OCI-LY1 (cell line): ENCODE results near the gene RNF207.

Experiments used
- H2AFZ ChIP-seq: fragments of 200-600 bp; sonication (generic), shearing (Covaris generic); 2 replicates; pipeline ENCODE4 v1.6.0; 2014; ENCODE audit warnings: antibody characterized with exemption, mild to moderate bottlenecking, low read length
- H3F3A ChIP-seq: fragments of 200-600 bp; sonication (generic), shearing (Covaris generic); 2 replicates; pipeline ENCODE4 v1.6.0; 2014; ENCODE audit warnings: mild to moderate bottlenecking, antibody characterized with exemption, low read length, moderate library complexity; ENCODE audit not compliant: insufficient read depth
- H3K27ac ChIP-seq: fragments of 200-600 bp; sonication (generic); 2 replicates; pipeline ENCODE4 v1.5.1; 2014; ENCODE audit warnings: low read length, mixed run types, mild to moderate bottlenecking, low read depth; ENCODE audit not compliant: poor library complexity, severe bottlenecking
- H3K27me3 ChIP-seq: fragments of 200-600 bp; sonication (generic); 2 replicates; pipeline ENCODE4 v1.6.0; 2014; ENCODE audit warnings: antibody characterized with exemption, mild to moderate bottlenecking, low read length, moderate library complexity; ENCODE audit not compliant: insufficient read depth
- H3K36me3 ChIP-seq: fragments of 200-600 bp; sonication (generic); 2 replicates; pipeline ENCODE4 v1.6.1; 2014; ENCODE audit warnings: mild to moderate bottlenecking, antibody characterized with exemption, low read length, moderate library complexity, mixed read lengths; ENCODE audit not compliant: insufficient read depth
- H3K4me1 ChIP-seq: fragments of 200-600 bp; sonication (generic); 2 replicates; pipeline ENCODE4 v1.5.1; 2014; ENCODE audit warnings: mild to moderate bottlenecking, low read length, moderate library complexity; ENCODE audit not compliant: insufficient read depth, severe bottlenecking
- H3K4me2 ChIP-seq: fragments of 200-600 bp; sonication (generic), shearing (Covaris generic); 2 replicates; pipeline ENCODE4 v1.6.1; 2014; ENCODE audit warnings: low read length
- H3K4me3 ChIP-seq: fragments of 200-600 bp; sonication (generic); 2 replicates; pipeline ENCODE4 v1.5.1; 2014; ENCODE audit warnings: low read length, low read depth, mild to moderate bottlenecking, mixed read lengths; ENCODE audit not compliant: poor library complexity, severe bottlenecking
- H3K79me2 ChIP-seq: fragments of 200-600 bp; shearing (Covaris generic); 2 replicates; pipeline ENCODE4 v1.6.1; 2016; ENCODE audit warnings: mixed run types, low read length, mixed read lengths; ENCODE audit not compliant: insufficient read depth
- H3K9ac ChIP-seq: fragments of 200-600 bp; sonication (generic), shearing (Covaris generic); 2 replicates; pipeline ENCODE4 v1.6.1; 2014; ENCODE audit warnings: mild to moderate bottlenecking, low read length, mixed read lengths
- H3K9me2 ChIP-seq: fragments of 200-600 bp; sonication (generic), shearing (Covaris generic); 2 replicates; pipeline ENCODE4 v1.6.1; 2014; ENCODE audit warnings: low read depth, mild to moderate bottlenecking, low read length, mixed read lengths
- H3K9me3 ChIP-seq: fragments of 200-600 bp; shearing (Covaris generic); 2 replicates; pipeline ENCODE4 v1.6.1; 2014; ENCODE audit warnings: low read length, mixed read lengths
- H4K20me1 ChIP-seq: fragments of 200-600 bp; sonication (generic), shearing (Covaris generic); 2 replicates; pipeline ENCODE4 v1.6.0; 2016; ENCODE audit warnings: mild to moderate bottlenecking, low read length; ENCODE audit not compliant: insufficient read depth
- CTCF ChIP-seq: fragments of 200-600 bp; sonication (generic), shearing (Covaris generic); IDR thresholded peaks from 2 replicates; pipeline ENCODE4 v1.5.1; 2017; ENCODE audit warnings: mild to moderate bottlenecking, antibody characterized with exemption, low read length, moderate library complexity, mixed read lengths
- EZH2 ChIP-seq: fragments of 200-600 bp; sonication (generic), shearing (Covaris generic); IDR thresholded peaks from 2 replicates; pipeline ENCODE4 v1.8.0; 2017; ENCODE audit warnings: borderline replicate concordance, mixed run types, mild to moderate bottlenecking, antibody characterized with exemption, low read length, moderate library complexity, mixed read lengths

RNF207 gene

GRCh38 chr1:6180268-6180706 is 25.6 kb upstream of the RNF207 start, which contains the start of gene CHD5:
TSS of gene CHD5 (minus strand) at chr1:6180321. CDS start at chr1:6180023, 298 bp downstream.
- Histone ChIP-seq H3K27ac (no peak within 1 kb of the TSS), H3K9me2 (no peaks in the 10 kb centered on the region), H4K20me1 (no peaks in the 10 kb centered on the region), H3K27me3 (no peaks in the 10 kb centered on the region; the same call in none of the 2 replicates), H2AFZ (no peak within 1 kb of the TSS), H3F3A (no peaks in the 10 kb centered on the region), H3K4me1 (no peaks in the 10 kb centered on the region), H3K4me3 (no peak within 1 kb of the TSS), H3K4me2 (no peak within 1 kb of the TSS), H3K9ac (no peak within 1 kb of the TSS), H3K9me3 (no peaks in the 10 kb centered on the region), H3K36me3 (peaks cover 13% of the 10 kb centered on the region), H3K79me2 (no peaks in the 10 kb centered on the region)
- no peak for TF ChIP-seq CTCF
- no peak for TF ChIP-seq EZH2

DNA sequence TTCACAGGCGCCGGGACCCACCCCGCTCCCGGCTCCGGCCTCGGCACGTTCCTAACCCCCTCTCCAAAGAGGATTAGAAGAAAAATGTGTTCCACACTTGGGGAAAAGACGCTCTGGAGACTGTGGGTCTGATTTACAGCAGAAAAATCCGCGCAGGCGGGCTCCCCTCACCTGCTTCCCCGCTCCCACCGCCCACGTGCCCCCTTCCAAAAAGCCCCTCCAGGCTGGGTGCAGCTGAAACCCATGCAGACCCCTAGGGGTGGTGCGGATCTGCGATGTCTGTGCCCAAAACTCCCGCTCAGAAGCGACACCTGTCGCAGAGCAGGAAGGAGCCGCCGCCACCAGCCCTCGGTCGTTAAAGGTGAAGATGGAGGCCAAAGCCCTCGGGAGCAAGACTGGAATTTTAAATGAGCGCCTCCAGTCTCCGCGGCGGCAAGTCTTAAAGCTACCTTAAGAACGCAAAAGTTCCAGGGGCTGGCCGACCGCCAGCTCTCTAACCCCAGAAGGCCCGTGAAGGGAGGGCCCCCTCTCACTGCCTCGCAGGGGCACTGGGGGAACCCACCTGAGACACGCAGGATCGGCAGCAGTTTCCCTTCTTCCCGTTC is 25.1 kb upstream of the RNF207 start:
- H3K4me2 ChIP-seq = no peak overlapping the region
- H3K27ac ChIP-seq = no peak overlapping the region
- no peaks in the 10 kb centered on the region for H4K20me1 ChIP-seq

GRCh38 chr1:6181347-6181770 is 24.6 kb upstream of the RNF207 start:
- no peak overlapping the region for H3K4me2 ChIP-seq
- H3K9me2 ChIP-seq = no peaks in the 10 kb centered on the region
- no peak overlapping the region for H3K27ac ChIP-seq
- H3K4me3 ChIP-seq = no peak overlapping the region
- H2AFZ ChIP-seq = no peak overlapping the region
- H3F3A ChIP-seq = no peaks in the 10 kb centered on the region
- H3K79me2 ChIP-seq = no peaks in the 10 kb centered on the region
- H3K27me3 ChIP-seq = no peaks in the 10 kb centered on the region; the same call in none of the 2 replicates
- H3K36me3 ChIP-seq = peaks cover 22% of the 10 kb centered on the region
- H3K4me1 ChIP-seq = no peaks in the 10 kb centered on the region
- TF ChIP-seq CTCF (no peak), EZH2 (no peak)
- H3K9ac ChIP-seq = no peak overlapping the region
- H3K9me3 ChIP-seq = no peaks in the 10 kb centered on the region
- no peaks in the 10 kb centered on the region for H4K20me1 ChIP-seq

More for the DNA sequence above, 25.1 kb upstream of the RNF207 start:
- no peaks in the 10 kb centered on the region for H3K9me3 ChIP-seq
- H2AFZ ChIP-seq = no peak overlapping the region
- TF ChIP-seq CTCF (no peak), EZH2 (no peak)
- peaks cover 18% of the 10 kb centered on the region for H3K36me3 ChIP-seq
- H3K9me2 ChIP-seq = no peaks in the 10 kb centered on the region
- H3K79me2 ChIP-seq = no peaks in the 10 kb centered on the region
- no peaks in the 10 kb centered on the region for H3F3A ChIP-seq
- no peaks in the 10 kb centered on the region for H3K4me1 ChIP-seq
- no peak overlapping the region for H3K4me3 ChIP-seq
- no peak overlapping the region for H3K9ac ChIP-seq
- H3K27me3 ChIP-seq = no peaks in the 10 kb centered on the region; the same call in none of the 2 replicates
